Upper lobe of left lung (tissue), 4 donors: Measurements from ENCODE around the gene POLA1.

Experiments
- CTCF ChIP-seq, 6 experiments: fragments of 450-650 bp in 4 of 6; fragments of 200-600 bp in 2 of 6; sonication (generic) in 2 of 6; IDR thresholded peaks; one replicate each; pipeline ENCODE4 v1.5.1; 2016 to 2019; ENCODE audit warnings: antibody characterized with exemption in 6 of 6
- POLR2A ChIP-seq, 4 donors: fragments of 450-650 bp; IDR thresholded peaks; one replicate each; pipeline ENCODE4 v1.5.1; 2016 to 2017; ENCODE audit warnings: antibody characterized with exemption in 4 of 4, mild to moderate bottlenecking in 2 of 4

GRCh38 chrX:25005034-25005381 lies 311.3 kb downstream of the POLA1 start:
- TF ChIP-seq CTCF (IDR thresholded peaks at IDR 0.05), result no peak
- TF ChIP-seq POLR2A (IDR thresholded peaks at IDR 0.05), result no peak
